ENCODE results near the gene TEDC2.
"Not testable (repeated sequence)": the region's sequence is repeated elsewhere in the genome, so short reads cannot be mapped to it uniquely, and the experiment has no call there.

Gene TEDC2

DNA sequence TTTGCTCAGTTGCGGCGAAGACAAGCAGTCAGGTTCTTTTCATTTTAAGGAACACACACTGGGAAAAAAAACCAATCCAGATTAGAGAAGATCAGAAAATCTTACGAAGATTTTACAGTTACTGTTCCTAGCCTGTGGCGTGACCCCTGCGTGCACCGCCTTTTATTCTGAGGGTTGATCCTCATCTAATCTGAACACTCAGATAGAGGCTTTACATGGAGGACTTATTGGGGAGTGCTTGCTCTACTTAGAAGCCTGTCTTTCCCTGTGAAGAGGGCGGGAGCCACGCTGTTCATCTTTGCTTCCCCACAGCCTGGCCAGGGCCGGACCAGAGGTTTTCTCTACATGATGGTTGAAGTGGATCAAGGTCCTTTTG lies 16.4 kb downstream of the TEDC2 start:
- H3K9ac ChIP-seq (ENCODE audit: low read depth in 1 of 2, low read length in 2 of 2): no peak overlapping the region
- no peaks in the 10 kb centered on the region for H3K9me3 ChIP-seq (ENCODE audit: control insufficient read depth in 1 of 2, low read length in 2 of 2)
- H3K36me3 ChIP-seq (ENCODE audit: control insufficient read depth in 1 of 2, insufficient read depth in 2 of 2, low read length in 2 of 2): no peaks in the 10 kb centered on the region
- H3K4me3 ChIP-seq (ENCODE audit: low read depth in 1 of 2, low read length in 2 of 2): no peak overlapping the region
- H3K4me1 ChIP-seq (ENCODE audit: control insufficient read depth in 1 of 2, insufficient read depth in 2 of 2, low read length in 2 of 2): peaks cover 6 to 25% of the 10 kb centered on the region in 2 donors
- H3K27ac ChIP-seq (ENCODE audit: low read depth, low read length): no peak overlapping the region
- peaks cover 18 to 21% of the 10 kb centered on the region in 2 donors for H3K27me3 ChIP-seq (ENCODE audit: control insufficient read depth in 1 of 2, insufficient read depth in 2 of 2, low read length in 2 of 2)

DNA sequence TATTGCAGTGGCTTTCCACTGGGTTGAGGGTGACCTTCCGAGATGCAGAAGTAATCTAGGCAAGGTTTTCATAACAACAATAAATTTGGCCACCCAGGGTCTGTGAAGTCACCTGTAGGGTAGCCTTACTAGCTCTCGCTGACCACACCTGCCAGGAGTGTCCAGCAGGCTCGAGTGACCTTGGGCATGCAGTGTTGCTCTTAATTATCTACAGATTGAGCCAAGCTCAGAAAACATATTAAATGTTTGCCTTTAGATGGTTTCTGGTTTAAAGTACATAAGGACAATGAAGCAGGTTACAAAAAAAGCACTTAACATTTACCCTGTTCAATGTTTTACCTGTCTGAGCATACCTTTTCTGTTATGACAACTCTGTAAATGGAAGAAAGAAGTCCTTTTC lies 16.8 kb downstream of the TEDC2 start:
- Histone ChIP-seq H3K27ac (ENCODE audit: low read depth, low read length) (no peak overlapping the region), H3K4me1 (ENCODE audit: control insufficient read depth in 1 of 2, insufficient read depth in 2 of 2, low read length in 2 of 2) (peaks cover 6 to 28% of the 10 kb centered on the region in 2 donors), H3K4me3 (ENCODE audit: low read depth in 1 of 2, low read length in 2 of 2) (no peak overlapping the region), H3K9ac (ENCODE audit: low read depth in 1 of 2, low read length in 2 of 2) (no peak overlapping the region), H3K9me3 (ENCODE audit: control insufficient read depth in 1 of 2, low read length in 2 of 2) (no peaks in the 10 kb centered on the region), H3K27me3 (ENCODE audit: control insufficient read depth in 1 of 2, insufficient read depth in 2 of 2, low read length in 2 of 2) (peaks cover 17% of the 10 kb centered on the region in 2 donors), H3K36me3 (ENCODE audit: control insufficient read depth in 1 of 2, insufficient read depth in 2 of 2, low read length in 2 of 2) (no peaks in the 10 kb centered on the region)

DNA sequence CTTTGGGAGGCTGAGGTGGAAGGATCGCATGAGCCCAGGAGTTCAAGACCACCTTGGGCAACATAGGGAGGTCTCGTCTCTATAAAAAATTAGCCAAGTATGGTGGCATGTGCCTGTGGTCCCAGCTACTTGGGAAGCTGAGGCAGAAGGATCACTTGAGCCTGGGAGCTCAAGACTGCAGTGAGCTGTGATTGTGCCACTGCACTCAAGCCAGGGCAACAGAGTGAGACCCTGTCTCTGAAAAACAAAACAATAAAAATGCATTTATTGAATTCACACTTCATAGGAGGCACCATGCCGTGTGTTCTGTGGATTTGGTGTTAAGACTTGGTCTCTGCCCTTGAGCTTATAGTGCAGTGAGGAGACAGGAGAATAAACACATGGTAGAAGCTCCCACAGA lies 17.4 kb downstream of the TEDC2 start:
- Histone ChIP-seq H3K4me1 (ENCODE audit: control insufficient read depth in 1 of 2, insufficient read depth in 2 of 2, low read length in 2 of 2) (peaks cover 6 to 26% of the 10 kb centered on the region in 2 donors), H3K9me3 (ENCODE audit: control insufficient read depth in 1 of 2, low read length in 2 of 2) (no peaks in the 10 kb centered on the region), H3K9ac (ENCODE audit: low read depth in 1 of 2, low read length in 2 of 2) (no peak overlapping the region), H3K27ac (ENCODE audit: low read depth, low read length) (no peak overlapping the region), H3K36me3 (ENCODE audit: control insufficient read depth in 1 of 2, insufficient read depth in 2 of 2, low read length in 2 of 2) (no peaks in the 10 kb centered on the region), H3K27me3 (ENCODE audit: control insufficient read depth in 1 of 2, insufficient read depth in 2 of 2, low read length in 2 of 2) (peaks cover 11 to 12% of the 10 kb centered on the region in 2 donors), H3K4me3 (ENCODE audit: low read depth in 1 of 2, low read length in 2 of 2) (no peak overlapping the region)

DNA sequence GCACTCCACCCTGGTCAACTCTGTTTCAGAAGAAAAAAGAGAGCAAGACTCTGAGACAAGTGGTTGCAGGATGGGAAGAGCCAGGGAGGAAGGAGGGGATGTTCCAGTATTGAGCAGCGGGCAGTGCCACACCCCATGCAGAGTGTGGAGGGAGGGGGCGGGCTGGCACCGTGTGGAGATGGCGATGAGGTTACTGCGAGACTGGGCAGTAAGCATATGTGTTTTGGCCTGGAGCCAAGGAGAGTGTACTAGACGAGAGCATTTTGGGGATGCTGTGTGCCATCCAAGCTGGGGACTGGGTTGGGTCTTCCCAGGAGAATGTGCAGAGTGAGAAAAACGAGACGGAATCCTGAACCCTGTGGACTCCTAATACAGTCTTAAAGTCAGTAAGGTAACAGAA lies 18.4 kb downstream of the TEDC2 start:
- no peak overlapping the region for H3K27ac ChIP-seq (ENCODE audit: low read depth, low read length)
- no peaks in the 10 kb centered on the region for H3K9me3 ChIP-seq (ENCODE audit: control insufficient read depth in 1 of 2, low read length in 2 of 2)
- H3K27me3 ChIP-seq (ENCODE audit: control insufficient read depth in 1 of 2, insufficient read depth in 2 of 2, low read length in 2 of 2): peaks cover 2% of the 10 kb centered on the region in 2 donors
- H3K4me3 ChIP-seq (ENCODE audit: low read depth in 1 of 2, low read length in 2 of 2): no peak overlapping the region
- no peaks in the 10 kb centered on the region for H3K36me3 ChIP-seq (ENCODE audit: control insufficient read depth in 1 of 2, insufficient read depth in 2 of 2, low read length in 2 of 2)
- peaks cover 6 to 35% of the 10 kb centered on the region in 2 donors for H3K4me1 ChIP-seq (ENCODE audit: control insufficient read depth in 1 of 2, insufficient read depth in 2 of 2, low read length in 2 of 2)
- H3K9ac ChIP-seq (ENCODE audit: low read depth in 1 of 2, low read length in 2 of 2): no peak overlapping the region

DNA sequence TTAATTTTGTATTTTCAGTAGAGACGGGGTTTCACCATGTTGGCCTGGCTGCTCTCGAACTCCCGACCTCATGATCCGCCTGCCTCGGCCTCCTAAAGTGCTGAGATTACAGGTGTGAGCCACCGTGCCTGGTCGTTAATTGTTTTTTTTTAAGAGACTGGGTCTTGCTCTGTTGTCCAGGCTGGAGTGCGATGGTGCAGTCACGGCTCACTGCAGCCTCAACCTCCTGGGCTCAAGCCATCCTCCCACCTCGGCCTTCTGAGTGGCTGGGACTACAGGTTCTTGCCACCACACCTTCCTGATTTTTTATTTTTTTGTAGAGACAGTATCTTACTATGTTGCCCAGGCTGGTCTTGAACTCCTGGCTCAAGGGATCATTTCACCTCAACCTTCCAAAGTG lies 20.1 kb downstream of the TEDC2 start:
- not testable (repeated sequence) for H3K27ac ChIP-seq (ENCODE audit: low read depth, low read length); H3K36me3 ChIP-seq (ENCODE audit: control insufficient read depth in 1 of 2, insufficient read depth in 2 of 2, low read length in 2 of 2); H3K9ac ChIP-seq (ENCODE audit: low read depth in 1 of 2, low read length in 2 of 2); H3K9me3 ChIP-seq (ENCODE audit: control insufficient read depth in 1 of 2, low read length in 2 of 2); H3K27me3 ChIP-seq (ENCODE audit: control insufficient read depth in 1 of 2, insufficient read depth in 2 of 2, low read length in 2 of 2); H3K4me3 ChIP-seq (ENCODE audit: low read depth in 1 of 2, low read length in 2 of 2)
- peaks cover 6 to 31% of the 10 kb centered on the region in 2 donors for H3K4me1 ChIP-seq (ENCODE audit: control insufficient read depth in 1 of 2, insufficient read depth in 2 of 2, low read length in 2 of 2)

DNA sequence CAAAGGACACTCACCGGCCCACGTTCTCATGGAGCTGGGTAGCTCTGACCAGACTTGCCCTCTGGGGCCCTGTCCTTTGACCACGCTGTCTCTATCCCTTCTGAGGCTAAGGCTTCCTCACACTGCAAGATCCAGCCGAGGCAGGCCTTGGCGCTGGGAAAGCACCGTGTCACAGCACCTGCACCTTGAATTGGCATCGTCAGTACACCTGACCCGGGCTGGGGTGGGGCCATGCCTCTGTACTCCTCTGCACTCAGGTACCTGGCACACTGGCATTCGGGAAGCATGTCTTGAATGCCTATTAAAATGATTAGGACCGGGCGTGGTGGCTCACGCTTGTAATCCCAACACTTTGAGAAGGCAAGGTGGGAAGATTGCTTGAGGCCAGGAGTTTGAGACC lies 21.0 kb downstream of the TEDC2 start:
- Histone ChIP-seq H3K9ac (ENCODE audit: low read depth in 1 of 2, low read length in 2 of 2) (no peak overlapping the region), H3K36me3 (ENCODE audit: control insufficient read depth in 1 of 2, insufficient read depth in 2 of 2, low read length in 2 of 2) (no peaks in the 10 kb centered on the region), H3K4me1 (ENCODE audit: control insufficient read depth in 1 of 2, insufficient read depth in 2 of 2, low read length in 2 of 2) (peaks cover 3 to 27% of the 10 kb centered on the region in 2 donors)

DNA sequence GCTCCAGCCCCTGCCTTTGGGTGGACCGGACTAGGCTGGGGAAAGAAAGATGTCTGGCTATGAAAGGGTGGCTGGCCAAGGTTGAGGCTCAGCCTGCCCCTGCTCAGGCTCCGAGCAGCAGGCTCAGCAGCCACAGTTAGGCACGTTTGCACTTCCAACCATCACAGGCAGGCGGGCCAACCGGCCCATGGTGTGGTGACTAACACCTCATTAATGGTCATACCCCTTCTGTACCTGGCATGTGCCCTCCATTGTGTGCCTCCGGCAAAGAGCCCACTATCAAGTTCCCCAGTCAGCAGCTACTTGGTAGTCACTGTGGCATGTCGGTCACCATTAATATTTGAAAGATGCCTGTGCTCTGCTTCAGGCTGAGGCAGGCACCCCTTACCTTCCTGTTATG lies 21.8 kb downstream of the TEDC2 start:
- H3K4me3 ChIP-seq (ENCODE audit: low read depth in 1 of 2, low read length in 2 of 2): no peak overlapping the region
- H3K36me3 ChIP-seq (ENCODE audit: control insufficient read depth in 1 of 2, insufficient read depth in 2 of 2, low read length in 2 of 2): no peaks in the 10 kb centered on the region
- H3K4me1 ChIP-seq (ENCODE audit: control insufficient read depth in 1 of 2, insufficient read depth in 2 of 2, low read length in 2 of 2): peaks cover 0 to 24% of the 10 kb centered on the region in 2 donors
- H3K9ac ChIP-seq (ENCODE audit: low read depth in 1 of 2, low read length in 2 of 2): no peak overlapping the region
- no peaks in the 10 kb centered on the region for H3K9me3 ChIP-seq (ENCODE audit: control insufficient read depth in 1 of 2, low read length in 2 of 2)
- H3K27me3 ChIP-seq (ENCODE audit: control insufficient read depth in 1 of 2, insufficient read depth in 2 of 2, low read length in 2 of 2): no peaks in the 10 kb centered on the region
- no peak overlapping the region for H3K27ac ChIP-seq (ENCODE audit: low read depth, low read length)

More for the DNA sequence above, 21.0 kb downstream of the TEDC2 start:
- Histone ChIP-seq H3K27me3 (ENCODE audit: control insufficient read depth in 1 of 2, insufficient read depth in 2 of 2, low read length in 2 of 2) (no peaks in the 10 kb centered on the region), H3K4me3 (ENCODE audit: low read depth in 1 of 2, low read length in 2 of 2) (no peak overlapping the region), H3K27ac (ENCODE audit: low read depth, low read length) (no peak overlapping the region), H3K9me3 (ENCODE audit: control insufficient read depth in 1 of 2, low read length in 2 of 2) (no peaks in the 10 kb centered on the region)

DNA sequence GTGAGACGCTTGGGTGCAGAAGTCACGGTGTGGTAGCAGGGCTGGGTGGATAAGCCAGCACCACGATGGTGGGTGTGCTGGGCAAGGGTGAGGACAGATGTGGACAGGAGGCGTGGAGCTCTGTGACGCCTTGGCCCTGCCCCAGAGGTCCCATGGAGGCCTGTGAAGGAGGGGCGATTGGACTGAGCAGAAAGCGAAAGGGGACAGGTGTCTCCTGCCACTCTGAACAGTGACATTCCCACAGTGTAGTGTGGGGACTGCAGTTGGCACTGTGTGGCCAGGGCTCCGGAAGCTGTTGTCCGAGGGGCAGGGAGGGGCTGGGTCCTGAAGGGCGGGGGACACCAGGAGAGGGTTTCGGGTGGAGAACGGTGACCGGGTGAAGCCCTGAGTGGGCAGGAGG lies 22.3 kb downstream of the TEDC2 start:
- Histone ChIP-seq H3K9me3 (ENCODE audit: control insufficient read depth in 1 of 2, low read length in 2 of 2) (no peaks in the 10 kb centered on the region), H3K27ac (ENCODE audit: low read depth, low read length) (peak overlapping the region; percentile 10), H3K4me3 (ENCODE audit: low read depth in 1 of 2, low read length in 2 of 2) (no peak overlapping the region), H3K9ac (ENCODE audit: low read depth in 1 of 2, low read length in 2 of 2) (no peak overlapping the region), H3K27me3 (ENCODE audit: control insufficient read depth in 1 of 2, insufficient read depth in 2 of 2, low read length in 2 of 2) (no peaks in the 10 kb centered on the region), H3K4me1 (ENCODE audit: control insufficient read depth in 1 of 2, insufficient read depth in 2 of 2, low read length in 2 of 2) (peaks cover 4 to 24% of the 10 kb centered on the region in 2 donors), H3K36me3 (ENCODE audit: control insufficient read depth in 1 of 2, insufficient read depth in 2 of 2, low read length in 2 of 2) (no peaks in the 10 kb centered on the region)

DNA sequence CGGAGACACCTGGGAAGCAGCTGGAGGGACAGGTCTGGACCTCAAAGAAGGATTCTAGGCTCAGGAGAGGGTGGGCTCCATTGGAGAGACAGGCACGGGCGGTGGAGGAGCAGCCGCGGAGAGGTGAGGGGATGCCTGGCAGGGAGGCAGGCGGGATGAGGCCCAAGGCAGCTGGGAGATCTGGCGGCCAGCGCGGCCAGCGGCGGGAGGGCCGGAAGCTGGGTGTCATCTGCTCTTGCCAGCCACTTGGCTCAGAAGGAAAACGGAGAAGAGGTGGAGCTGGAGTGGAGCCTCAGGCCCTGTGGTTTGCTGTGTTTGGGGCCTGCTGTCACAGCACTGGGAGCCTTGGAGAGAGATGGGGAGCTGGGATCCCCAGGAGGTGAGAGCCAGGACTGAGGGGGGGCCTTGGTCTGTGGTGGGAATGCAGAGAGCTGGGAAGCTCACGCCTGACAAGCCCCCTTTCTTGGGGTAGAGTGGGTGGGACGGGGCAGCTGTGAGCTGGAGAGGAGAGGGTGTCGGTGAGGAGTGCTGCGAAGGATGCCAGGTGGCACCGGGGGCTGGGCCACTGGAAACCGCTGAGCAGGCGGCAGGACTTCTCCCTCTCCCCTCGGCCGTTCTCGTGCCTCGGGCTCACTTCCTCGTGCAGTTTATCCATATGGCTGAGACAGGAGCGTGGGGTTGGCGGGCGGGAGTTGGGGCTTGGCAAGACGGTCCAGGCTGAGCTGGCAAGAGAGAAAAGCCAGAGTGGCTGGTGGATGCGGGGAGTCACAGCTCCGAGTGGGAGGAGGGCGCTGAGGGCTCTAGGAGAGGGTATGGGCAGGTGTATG lies 23.0 kb downstream of the TEDC2 start:
- Histone ChIP-seq H3K4me3 (ENCODE audit: low read depth in 1 of 2, low read length in 2 of 2) (no peak overlapping the region), H3K27me3 (ENCODE audit: control insufficient read depth in 1 of 2, insufficient read depth in 2 of 2, low read length in 2 of 2) (no peaks in the 10 kb centered on the region), H3K4me1 (ENCODE audit: control insufficient read depth in 1 of 2, insufficient read depth in 2 of 2, low read length in 2 of 2) (peaks cover 4 to 27% of the 10 kb centered on the region in 2 donors), H3K9ac (ENCODE audit: low read depth in 1 of 2, low read length in 2 of 2) (no peak overlapping the region), H3K36me3 (ENCODE audit: control insufficient read depth in 1 of 2, insufficient read depth in 2 of 2, low read length in 2 of 2) (no peaks in the 10 kb centered on the region), H3K27ac (ENCODE audit: low read depth, low read length) (no peak overlapping the region), H3K9me3 (ENCODE audit: control insufficient read depth in 1 of 2, low read length in 2 of 2) (no peaks in the 10 kb centered on the region)

DNA sequence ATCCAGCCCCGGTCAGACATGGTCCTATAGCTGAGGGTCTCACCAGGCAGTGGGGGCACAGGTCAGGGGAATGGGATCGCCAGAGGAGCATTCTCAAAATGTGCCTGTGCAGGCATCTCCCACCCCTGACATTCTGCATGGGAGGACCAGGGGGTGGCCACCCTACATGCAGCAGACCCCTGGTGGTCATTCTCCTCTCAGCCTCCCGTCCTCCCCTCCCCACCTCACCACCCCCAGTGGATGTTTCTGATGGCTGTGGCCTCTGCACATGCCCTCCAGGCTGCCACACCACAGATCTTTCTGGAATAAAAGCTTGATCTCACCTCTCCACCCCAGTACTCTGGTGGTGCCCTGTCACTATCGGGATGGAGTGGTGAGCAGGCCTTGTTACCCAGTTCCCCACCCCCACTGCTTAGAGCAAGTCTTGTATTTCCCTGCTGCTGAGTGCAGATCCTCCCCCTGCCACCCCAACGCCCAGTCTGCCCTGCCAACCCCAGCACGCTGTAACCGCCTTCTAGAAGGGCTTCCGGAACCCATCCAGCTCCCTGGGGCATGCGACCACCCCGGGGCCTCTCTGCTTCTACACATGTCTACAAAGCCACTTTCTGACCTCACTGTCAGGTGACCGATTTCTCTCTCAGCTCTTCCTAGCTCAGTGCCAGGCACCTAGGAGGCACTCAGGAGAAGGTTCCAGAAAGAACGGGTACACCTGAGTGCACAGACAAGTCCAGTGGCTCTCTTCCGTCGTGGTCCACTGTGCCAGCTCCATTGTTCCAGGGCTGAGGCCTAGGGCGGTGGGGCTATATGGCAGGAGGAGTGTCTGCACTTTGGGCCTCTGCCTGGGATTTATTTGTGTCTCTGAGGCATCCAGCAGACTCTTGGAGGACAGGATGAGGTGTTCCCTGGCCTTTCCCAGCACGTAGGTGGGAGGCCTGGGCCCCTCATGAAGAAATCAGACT lies 24.3 kb downstream of the TEDC2 start:
- H3K4me1 ChIP-seq (ENCODE audit: control insufficient read depth in 1 of 2, insufficient read depth in 2 of 2, low read length in 2 of 2): peaks cover 4 to 27% of the 10 kb centered on the region in 2 donors
- no peak overlapping the region for H3K27ac ChIP-seq (ENCODE audit: low read depth, low read length)
- no peak overlapping the region for H3K9ac ChIP-seq (ENCODE audit: low read depth in 1 of 2, low read length in 2 of 2)
- no peaks in the 10 kb centered on the region for H3K36me3 ChIP-seq (ENCODE audit: control insufficient read depth in 1 of 2, insufficient read depth in 2 of 2, low read length in 2 of 2)
- H3K27me3 ChIP-seq (ENCODE audit: control insufficient read depth in 1 of 2, insufficient read depth in 2 of 2, low read length in 2 of 2): no peaks in the 10 kb centered on the region
- H3K9me3 ChIP-seq (ENCODE audit: control insufficient read depth in 1 of 2, low read length in 2 of 2): no peaks in the 10 kb centered on the region
- H3K4me3 ChIP-seq (ENCODE audit: low read depth in 1 of 2, low read length in 2 of 2): no peak overlapping the region

Measured in duodenal mucosa (tissue), 2 donors.